NCI-H524 treated with DMSO at 0.1 percent for 48 hours (cell line): ENCODE measurements around the gene RTF1.
"Not testable (repeated sequence)": the region's sequence is repeated elsewhere in the genome, so short reads cannot be mapped to it uniquely, and the experiment has no call there.

ENCODE experiments used
- DNase-seq: peaks from one replicate; lab custom pipeline; 2025; lab: John Stamatoyannopoulos, UW

RTF1 gene

DNA sequence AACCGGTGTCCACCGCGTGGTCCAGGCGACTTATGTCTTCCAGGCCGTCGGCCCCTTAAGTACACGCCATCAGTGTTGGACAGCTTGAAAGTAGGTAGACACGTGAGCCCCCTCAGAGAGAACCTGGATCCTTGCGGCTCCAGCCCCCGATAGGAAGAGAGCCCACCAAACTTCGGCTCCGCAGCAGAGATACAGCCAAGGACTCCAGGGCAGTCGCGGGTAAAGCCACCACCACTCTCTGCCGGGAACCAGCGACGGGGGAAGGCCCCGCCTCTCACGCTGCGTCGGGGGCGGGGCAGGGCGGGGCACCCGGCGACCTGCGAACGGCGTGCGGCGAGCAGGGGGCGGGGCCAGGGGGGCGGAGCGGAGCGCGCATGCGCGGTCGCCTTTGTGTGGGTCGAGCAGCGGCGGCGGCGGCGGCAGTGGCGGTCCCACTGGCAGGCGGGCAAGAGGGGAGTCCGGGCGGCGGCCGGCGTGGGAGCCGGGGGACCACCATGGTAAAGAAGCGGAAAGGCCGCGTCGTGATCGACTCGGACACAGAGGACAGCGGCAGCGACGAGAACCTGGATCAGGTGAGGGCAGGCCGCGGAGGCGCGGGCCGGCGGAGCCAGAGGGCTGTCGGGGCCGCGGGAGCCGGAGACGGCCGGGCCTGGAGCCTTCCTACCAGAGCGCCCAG lies at the start of gene RTF1:
RTF1 (plus strand) TSS at position 354 of the 676 bp plus-strand sequence; CDS start at position 375, 21 bp downstream.
- DNase-seq, result peak; percentile 45

DNA sequence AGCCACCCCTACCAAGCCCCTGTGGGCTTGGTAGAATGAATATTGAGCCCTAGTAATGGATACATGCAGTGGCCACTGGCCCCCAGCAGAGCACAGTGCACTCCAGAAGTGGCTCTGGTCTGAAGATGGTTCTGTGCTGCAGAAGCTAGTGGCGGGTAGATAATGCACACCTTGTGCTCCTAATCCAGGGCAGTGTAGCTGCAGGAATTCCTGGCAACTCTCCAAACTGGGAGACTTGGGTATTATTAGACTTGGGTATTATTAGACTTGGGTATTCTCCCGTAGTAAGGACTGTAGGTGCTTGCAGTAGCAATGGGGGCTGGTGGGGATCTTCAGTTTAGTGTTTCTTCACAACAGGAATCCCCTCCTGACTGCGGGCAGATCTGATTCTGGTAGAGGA lies 49.5 kb upstream of the RTF1 start:
- no peak for DNase-seq

DNA sequence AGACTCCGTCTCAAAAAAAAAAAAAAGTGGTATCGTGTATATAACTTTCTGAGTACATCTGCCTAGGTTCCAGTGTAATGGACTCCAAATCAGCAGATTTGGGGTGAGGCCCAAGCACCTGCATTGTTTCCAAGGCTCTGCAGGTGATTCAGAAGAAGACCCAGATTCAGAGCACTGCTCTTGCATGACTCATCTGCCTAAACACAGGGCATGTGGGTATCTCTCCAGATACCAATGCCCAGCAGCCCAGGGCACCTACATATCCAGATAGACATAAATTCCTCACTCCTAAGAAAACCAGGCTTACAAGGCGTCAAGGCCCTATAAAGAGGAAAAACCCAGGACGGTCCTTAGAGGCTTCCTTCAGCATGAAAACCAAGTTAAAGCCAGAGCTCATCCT lies 38.9 kb upstream of the RTF1 start:
- no peak for DNase-seq

DNA sequence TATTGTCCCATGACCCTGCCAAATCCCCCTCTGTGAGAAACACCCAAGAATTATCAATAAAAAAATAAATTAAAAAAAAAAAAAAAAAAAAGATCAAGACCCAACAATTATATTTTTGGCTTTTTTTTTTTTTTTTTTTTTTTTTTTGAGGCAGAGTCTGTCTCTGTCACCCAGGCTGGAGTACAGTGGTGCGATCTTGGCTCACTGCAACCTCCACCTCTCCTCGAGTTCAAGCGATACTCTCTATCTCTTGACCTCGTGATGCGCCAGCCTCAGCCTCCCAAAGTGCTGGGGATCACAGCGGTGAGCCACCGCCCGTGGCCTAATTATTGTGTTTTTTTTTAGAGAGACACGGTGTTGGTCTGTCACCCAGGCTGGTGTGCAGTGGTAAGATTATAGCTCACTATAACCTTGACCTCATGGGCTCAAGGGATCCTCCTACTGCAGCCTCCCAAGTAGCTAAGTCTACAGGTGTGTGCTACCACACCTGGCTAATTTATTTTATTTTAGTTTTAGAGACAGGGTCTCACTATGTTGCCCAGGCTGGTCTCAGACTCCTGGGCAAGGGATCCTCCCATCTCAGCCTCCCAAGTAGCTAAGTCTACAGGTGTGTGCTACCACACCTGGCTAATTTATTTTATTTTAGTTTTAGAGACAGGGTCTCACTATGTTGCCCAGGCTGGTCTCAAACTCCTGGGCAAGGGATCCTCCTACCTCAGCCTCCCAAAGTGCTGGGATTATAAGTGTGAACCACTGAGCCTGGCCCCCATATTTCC lies 32.7 kb upstream of the RTF1 start:
- DNase-seq, result not testable (repeated sequence)

DNA sequence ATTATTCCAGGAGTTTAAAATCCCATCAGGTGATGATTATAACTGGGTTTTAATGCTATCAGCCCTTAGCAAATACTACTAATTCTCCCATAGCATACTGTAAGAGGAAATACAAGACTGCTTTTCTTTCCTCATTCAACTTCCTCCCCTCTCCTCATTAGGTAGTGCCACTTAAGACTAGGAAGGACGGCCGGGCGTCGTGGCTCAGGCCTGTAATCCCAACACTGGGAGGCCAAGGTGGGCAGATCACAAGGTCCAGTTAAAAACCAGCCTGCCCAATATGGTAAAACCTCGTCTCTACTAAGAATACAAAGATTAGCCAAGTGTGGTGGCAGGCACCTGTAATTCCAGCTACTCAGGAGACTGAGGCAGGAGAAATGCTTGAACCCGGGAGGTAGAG lies 29.2 kb upstream of the RTF1 start:
- DNase-seq, result no peak

DNA sequence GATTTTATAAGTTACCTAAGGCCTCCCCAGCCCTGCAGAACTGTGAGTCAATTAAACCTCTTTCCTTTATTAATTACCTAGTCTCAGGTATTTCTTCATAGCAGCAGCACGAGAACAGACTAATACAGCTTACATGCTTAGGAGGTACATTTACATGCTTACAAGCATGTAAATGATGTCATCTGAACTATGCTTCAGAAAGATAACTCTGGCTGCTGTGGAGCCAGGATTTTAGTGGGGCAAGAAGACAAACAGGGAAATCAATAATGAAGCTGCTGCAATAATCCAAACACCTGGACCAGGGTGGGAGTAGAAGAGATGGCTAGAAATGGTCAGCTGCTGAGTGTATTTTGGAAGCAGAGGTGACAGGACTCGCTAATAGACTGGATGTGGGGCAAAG lies 24.2 kb upstream of the RTF1 start:
- no peak for DNase-seq

DNA sequence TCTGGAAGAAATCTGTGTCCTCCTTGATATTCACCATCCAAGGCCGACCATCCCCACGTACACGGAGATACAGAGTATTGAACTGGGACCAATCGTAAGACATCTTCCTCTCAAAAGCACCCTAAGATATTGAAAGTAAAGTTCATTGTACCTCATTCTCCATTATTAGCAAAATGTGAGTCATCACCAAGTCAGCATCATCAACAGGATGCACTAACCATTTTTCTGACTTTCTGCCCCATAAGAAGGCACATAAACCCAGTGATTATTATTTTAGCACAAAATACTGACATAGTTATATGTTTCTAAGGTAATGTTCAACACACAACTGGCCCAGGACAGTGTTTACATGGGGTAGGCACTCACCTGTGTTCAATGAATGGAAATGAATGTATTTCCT lies 22.0 kb upstream of the RTF1 start:
- no peak for DNase-seq

DNA sequence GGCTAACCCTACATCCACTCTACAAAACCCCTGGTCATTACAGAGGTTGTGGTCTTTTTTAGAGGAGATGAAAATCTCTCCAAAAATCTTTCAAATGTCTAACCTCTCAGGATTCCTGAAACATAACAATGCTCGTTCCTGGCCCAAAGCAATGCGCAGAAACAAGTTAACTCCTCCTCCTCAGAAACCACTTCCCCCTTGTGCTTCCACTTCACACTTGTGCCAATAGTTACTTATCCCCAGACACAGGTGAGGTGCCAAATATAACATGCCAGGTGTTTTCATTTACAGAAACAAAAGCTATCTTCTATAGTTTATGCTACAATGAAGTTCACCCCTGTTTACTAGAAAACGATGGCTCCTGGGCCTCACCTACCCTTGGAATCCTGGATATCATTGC lies 20.8 kb upstream of the RTF1 start:
- no peak for DNase-seq

DNA sequence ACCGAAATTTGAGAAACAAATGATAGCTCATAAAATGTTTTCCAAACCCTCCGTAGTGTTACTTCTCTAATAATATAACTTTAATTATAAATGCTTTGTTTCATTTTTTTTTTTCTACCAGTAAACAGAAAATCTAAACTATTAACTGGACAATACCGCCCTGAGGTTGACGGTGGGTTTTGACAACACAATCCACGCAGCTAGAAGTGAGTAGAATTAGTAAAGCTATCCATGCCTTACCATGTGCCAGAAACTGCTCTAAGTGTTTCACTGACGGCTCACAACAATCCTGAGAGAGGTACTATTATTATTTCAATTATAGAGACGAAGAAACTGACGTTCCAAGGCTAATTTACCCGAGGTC lies 15.0 kb upstream of the RTF1 start:
- DNase-seq, result no peak

DNA sequence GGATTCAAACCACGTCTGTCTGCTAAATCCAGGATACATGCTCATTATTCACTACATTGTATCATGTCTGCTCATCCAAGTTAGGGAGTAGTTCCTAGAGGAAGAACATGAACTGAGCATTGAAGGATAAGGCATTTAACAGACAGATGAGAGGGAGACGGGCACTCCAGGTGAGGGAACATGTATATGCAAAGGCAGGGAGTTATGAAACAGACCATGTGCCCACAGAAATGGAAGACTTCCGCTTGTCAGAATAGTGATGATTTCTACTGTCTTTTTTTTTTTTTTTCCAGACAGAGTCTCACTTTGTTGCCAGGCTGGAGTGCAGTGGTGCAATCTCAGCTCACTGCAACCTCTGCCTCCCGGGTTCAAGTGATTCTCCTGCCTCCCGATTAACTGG lies 9.6 kb upstream of the RTF1 start:
- no peak for DNase-seq

DNA sequence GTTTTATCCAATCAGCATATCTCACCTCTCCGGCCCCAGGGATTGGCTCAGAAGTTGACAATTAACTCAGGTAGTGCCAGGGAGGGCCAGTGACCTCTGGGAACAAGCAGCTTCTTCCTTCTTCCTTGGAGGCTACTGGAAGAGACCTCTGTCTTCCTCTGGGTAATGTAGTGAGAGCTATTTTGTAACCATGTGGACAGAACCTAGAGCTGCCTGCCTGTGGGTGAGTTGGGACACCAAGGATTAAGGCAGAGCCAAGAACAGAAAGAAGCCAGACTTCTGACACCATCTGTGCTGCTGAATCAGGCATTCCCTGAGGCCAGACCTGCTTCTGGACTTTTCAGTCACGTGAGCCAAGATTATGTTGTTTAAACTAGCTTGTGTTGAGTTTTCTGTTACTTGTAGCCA lies 8.7 kb upstream of the RTF1 start:
- no peak for DNase-seq

DNA sequence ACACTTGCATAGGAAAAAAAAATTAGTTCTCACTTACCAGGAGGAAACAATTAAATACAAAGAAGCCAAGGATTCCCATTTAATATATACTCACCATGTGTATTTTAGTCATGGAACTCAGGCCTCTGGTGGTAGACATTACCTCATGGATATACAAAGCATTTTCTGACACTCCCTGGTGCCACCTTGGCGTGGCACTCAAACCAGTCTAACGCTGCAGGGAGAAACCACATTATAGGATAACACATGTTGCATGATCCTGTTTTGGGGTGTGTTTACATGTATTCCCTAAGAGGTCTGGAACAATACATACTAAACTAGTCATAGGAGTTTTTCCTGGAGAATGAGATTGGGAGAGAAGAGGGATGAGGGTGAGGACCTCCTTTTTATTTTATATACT lies 5.9 kb upstream of the RTF1 start:
- DNase-seq, result no peak

DNA sequence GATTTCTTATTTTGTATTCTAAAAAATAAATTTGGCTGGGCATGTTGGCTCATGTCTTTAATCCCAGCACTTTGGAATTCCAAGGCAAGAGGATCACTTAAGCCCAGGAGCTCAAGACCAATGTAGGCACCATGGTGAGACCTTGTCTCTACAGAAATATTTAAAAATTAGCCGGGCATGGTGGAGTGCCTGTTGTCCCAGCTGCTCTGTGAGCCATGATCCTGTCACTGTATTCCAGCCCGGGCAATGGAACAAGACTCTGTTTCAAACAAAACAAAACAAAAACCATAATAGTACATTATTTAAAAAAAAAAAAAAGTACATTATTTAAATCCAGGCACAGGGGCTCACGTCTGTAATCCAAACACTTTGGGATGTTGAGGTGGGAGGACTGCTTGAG lies 5.5 kb upstream of the RTF1 start:
- DNase-seq, result no peak

DNA sequence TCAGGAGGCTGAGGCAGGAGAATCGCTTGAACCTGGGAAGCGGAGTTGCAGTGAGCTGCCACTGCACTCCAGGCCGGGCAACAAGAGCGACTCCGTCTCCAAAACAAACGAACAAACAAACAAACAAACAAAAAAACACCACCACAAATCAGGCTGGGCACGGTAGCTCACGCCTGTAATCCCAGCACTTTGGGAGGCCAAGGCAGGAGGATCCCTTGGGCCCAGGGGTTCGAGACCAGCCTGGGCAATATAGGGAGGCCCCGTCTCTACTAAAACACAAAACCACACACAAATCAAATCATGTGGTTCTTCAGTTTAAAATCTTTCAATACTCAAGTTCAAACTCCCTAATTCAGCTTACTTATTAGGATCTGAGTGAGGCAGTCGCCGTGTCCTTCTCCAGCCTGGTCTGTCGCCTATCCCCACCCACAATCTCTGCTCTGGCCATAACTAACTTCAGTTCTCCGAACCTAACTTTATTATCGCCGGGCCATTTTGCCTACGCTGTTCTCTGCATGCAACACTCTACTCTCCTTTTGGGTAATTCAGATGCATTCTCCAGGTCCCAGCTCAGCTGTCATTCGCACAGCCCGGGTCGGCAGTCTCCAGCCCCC lies 660 bp upstream of the RTF1 start:
- DNase-seq, result no peak

DNA sequence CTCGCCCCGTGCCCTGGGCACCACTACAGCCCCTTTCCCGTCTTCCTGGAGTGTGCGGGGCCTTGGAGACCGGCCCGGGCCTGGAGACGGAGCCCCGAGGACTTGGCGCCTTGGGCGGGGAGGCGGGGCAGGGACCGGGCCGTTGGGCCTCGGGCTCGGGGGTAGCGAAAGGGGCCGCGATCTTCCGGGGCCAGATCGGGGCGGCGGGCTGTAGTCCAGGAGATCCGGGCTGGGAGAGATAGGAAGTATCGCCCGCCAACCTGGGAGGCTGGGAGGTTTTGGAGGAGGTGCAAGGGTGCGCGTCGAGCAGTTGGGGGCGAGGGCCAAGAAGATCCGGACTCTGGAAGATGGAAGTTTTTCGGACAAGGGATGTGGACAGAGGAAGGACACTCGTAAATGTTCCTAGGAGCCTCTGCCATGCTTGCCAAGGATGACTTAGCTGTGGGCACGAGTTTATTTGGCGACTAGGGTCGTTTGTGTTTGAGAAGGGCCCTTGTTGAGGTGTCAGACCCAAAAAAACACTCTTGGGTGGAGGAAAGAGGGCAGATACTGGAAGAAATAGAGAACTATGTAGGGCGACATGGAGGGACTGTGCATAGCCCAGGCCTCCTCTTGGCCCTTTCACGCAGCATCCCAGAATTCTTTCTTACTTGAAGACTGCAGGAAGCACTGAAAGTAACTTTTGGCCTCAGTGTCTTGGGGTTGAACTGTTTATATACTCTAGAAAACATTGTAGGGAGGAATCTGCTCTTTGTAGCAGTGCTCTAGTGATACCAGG lies 712 bp downstream of the RTF1 start:
- DNase-seq, result no peak

DNA sequence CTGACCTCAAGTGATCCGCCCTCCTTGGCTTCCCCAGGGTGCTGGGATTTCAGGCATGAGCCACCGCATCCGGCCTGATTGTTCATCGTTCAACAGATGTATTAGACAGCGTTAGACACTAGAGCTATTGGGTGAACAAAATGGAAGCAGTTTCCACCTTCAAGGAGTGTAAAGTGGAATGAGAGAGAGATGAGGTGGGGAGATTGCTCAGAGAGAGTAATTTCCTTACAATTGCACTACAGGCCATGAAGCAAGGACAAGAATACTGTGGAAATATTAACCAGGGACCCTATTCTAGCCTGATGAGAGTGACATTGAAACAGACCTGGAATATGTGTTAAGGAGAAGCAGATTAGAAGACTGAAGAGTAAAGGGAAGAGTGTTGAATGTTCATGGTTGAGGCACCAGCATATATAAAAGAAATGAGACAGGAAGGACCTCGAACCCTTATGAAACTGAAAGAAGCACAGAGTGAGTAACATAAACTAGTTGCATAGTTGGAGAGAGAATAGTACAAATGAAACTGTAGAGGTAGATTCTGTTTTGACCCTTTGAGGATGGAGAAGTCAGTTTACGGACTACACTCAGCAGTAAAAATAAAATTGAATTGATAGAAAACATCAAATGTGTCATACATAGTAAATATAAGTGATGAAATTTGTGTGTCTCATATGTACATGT lies 7.2 kb downstream of the RTF1 start:
- DNase-seq, result no peak

DNA sequence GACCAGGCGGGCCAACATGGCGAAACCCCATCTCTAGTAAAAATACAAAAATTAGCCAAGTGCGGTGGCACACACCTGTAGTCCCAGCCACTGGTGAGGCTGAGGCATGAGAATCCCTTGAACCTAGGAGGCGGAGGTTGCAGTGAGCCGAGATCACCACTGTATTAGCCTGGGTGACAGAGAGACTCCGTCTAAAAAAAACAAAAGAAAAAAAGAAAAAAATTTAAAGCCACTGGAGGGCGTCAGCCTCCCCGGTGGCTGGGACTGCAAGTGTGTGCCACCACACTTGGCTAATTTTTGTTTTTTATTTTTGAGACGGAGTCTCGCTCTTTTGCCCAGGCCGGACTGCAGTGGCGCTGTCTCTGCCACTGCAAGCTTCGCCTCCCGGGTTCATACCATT lies 7.9 kb downstream of the RTF1 start:
- DNase-seq, result no peak

DNA sequence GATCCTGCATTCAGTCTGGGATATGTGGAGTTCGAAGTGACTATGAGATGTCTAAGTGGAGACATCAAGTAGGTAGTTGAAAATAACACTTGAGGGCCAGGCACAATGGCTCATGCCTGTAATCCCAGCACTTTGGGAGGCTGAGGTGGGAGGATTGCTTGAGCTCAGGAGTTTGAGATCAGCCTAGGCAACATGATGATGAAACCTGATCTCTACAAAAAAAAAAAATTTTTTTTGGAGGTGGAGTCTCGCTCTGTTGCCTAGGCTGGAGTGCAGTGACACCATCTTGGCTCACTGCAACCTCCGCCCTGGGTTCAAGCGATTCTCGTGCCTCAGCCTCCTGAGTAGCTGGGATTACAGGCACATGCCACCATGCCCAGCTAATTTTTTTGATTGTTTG lies 9.0 kb downstream of the RTF1 start:
- not testable (repeated sequence) for DNase-seq

DNA sequence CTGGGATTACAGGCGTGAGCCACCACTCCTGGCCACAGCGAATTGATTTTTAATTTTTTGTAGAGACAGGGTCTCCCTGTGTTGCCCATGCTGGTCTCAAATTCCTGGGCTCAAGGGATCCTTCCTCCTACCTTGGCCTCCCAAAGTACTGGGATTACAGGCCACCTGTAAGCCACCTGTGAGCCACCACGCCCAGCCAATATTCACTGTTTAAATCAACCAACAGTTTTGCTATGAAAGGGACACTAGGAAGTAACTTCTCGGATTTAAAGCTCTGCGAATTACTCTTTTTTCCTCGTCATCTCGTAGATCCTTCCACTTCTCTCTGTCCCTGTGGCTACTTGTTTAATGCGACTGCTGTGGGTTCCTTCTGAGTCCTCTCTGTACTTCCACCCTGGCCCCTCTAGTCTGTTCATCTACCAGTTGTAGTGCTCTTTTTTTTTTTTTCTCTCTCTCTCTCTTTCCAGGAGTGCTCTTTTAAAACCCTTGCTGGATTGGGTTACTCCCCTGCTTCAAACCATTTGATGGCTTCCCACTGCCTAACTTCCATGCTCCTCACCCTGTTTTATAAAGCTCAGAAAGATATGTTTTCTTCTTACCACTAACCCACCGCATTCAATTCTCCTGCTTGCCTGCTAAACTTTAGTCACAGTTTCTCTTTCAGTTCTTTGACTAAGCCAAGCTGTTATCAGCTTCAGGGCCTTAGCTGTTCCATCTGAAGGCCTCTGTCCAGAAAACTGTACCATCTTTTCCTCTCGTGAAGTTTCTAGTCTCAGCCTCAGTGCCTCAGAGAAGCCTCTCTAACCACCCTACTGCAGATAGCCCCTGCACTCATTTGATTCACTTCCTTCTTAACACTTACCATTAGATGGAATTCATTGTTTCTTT lies 12.4 kb downstream of the RTF1 start:
- DNase-seq, result no peak

DNA sequence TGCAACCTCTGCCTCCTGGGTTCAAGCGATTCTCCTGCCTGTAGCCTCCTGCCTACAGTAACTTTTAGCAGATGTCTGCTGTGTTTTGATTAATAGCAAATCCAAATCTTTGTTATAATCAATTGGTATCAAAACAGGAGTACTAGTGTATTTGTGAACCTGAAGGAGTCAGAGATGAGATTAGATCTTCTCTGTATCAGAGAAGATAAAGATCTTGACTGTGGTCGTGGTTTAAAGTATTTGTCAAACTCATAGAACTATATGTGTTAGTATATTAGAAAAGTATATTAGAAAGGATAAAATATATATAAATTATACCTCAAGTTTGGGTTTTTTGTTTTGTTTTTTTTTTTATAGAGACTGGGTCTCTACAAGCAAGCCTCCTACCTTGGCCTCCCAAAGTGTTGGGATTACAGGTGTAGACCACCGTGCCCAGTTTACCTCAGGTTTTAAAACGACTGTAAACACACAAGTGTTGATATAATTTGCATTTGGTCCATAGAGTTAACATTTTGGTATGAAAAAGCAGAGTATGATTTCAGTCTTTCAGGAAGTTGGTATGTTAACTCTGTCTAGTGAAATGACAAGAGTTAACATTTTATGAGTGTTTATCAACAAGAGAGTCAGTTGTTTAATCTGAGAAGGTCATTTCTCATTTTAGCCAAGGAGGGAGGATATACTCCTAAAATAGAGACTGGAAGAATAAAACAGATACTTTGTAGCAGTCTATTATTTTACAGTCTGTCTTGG lies 18.3 kb downstream of the RTF1 start:
- no peak for DNase-seq
